Lung microvascular endothelial cell (primary cell): Measurements from ENCODE around the gene DPY19L1. TPM values are rescaled to one million over a fixed set of nuclear protein-coding genes. Genes with fewer than 3 reads are reported as not detected.
A peak's percentile ranks its signal among the peaks of the same experiment; 100 is the strongest.
"Not testable (repeated sequence)": the region's sequence is repeated elsewhere in the genome, so short reads cannot be mapped to it uniquely, and the experiment has no call there.

Experiments
- DNase-seq, 2 donors: peaks; one replicate each; pipeline versions ENCODE4 v3.0.0 to v3.0.0-alpha.2; 2010; ENCODE audit warnings: low read depth in 2 of 2
- total RNA-seq: library from RNA; depleted of rRNA; stranded (reverse); fragments of >200 nt; gene quantifications from 2 replicates; pipeline ENCODE4 v1.2.1, GENCODE V29; 2014

The DPY19L1 gene
- total RNA-seq = 50.8 and 55.0 TPM in 2 replicates

- no peak for DNase-seq
Observed at GRCh38 chr7:35037211-35037525, at the start of gene DPY19L1. DPY19L1 (minus strand) TSS chr7:35037485; CDS start chr7:35037394, 91 bp downstream.

- DNase-seq = not testable (repeated sequence)
Observed at GRCh38 chr7:35079517-35079916, 42.2 kb upstream of the DPY19L1 start.

- DNase-seq = not testable (repeated sequence)
Observed at GRCh38 chr7:35074008-35074407, 36.7 kb upstream of the DPY19L1 start.

- DNase-seq = peak in 1 of 2 donors; percentile 17
Observed at GRCh38 chr7:35072950-35073827, 35.9 kb upstream of the DPY19L1 start.

GRCh38 chr7:35069084-35069483 is 31.8 kb upstream of the DPY19L1 start:
- DNase-seq = not testable (repeated sequence)

GRCh38 chr7:35065382-35065781 is 28.1 kb upstream of the DPY19L1 start:
- not testable (repeated sequence) for DNase-seq

- DNase-seq = not testable (repeated sequence)
Observed at GRCh38 chr7:35058571-35058970, 21.3 kb upstream of the DPY19L1 start.

- peak in 1 of 2 donors; percentile 55 for DNase-seq
Observed at GRCh38 chr7:35057505-35058451, 20.5 kb upstream of the DPY19L1 start.

GRCh38 chr7:35055733-35056132 is 18.4 kb upstream of the DPY19L1 start:
- DNase-seq = not testable (repeated sequence)

GRCh38 chr7:35053488-35054175 is 16.3 kb upstream of the DPY19L1 start:
- DNase-seq = peak in 1 of 2 donors; percentile 76

- not testable (repeated sequence) for DNase-seq
Observed at GRCh38 chr7:35048390-35048789, 11.1 kb upstream of the DPY19L1 start.

- DNase-seq = peak in 1 of 2 donors; percentile 75
Observed at GRCh38 chr7:35047912-35048305, 10.6 kb upstream of the DPY19L1 start.

- not testable (repeated sequence) for DNase-seq
Observed at GRCh38 chr7:35047263-35047911, 10.1 kb upstream of the DPY19L1 start.

- DNase-seq = peak in 1 of 2 donors; percentile 11
Observed at GRCh38 chr7:35043301-35043700, 6.0 kb upstream of the DPY19L1 start.

- DNase-seq = no peak
Observed at GRCh38 chr7:35040906-35041305, 3.6 kb upstream of the DPY19L1 start.

GRCh38 chr7:35039343-35039742 is 2.1 kb upstream of the DPY19L1 start:
- DNase-seq = no peak

GRCh38 chr7:35038354-35038753 is 1.1 kb upstream of the DPY19L1 start:
- no peak for DNase-seq

GRCh38 chr7:35037526-35038341 is 449 bp upstream of the DPY19L1 start:
- DNase-seq = peak; percentile 96 to 97

- DNase-seq = peak; percentile 71 to 72
Observed at GRCh38 chr7:35036361-35037171, 719 bp downstream of the DPY19L1 start.
